ENCODE results near the gene CNTNAP2. TPM values are rescaled to one million over a fixed set of nuclear protein-coding genes. Genes with fewer than 3 reads are reported as not detected.

The CNTNAP2 gene
- total and polyA plus RNA-seq, 4 donors = 0.14 to 2.3 (median 1.1) TPM

DNA sequence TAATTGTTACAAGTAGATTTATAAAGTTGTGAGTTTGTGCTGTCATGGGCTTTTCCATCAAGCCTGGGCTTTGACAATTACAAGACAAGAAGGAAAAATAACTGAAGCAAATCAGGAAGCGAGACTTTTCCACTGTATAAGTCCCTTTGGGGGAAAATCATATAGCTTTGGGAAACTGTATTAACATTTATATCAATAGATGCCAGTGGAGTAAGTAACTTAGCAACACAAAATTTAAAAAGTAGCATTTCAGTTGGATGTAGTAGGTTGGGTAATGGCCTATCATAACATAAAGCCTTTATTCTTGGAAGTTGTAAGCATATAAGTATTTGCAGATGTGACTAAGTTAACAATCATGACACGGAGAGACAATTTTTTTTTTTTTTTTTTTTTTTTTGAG lies 931.1 kb downstream of the CNTNAP2 start:
- DNase-seq (ENCODE audit: low spot score) = no peak
- no peak overlapping the region for H3K27ac ChIP-seq (ENCODE audit: low read depth in 1 of 2, low read length in 2 of 2)
- no peaks in the 10 kb centered on the region for H3K9me3 ChIP-seq (ENCODE audit: control insufficient read depth in 4 of 4, low read length in 3 of 4)
- no peak overlapping the region for H3K4me3 ChIP-seq (ENCODE audit: low read depth in 1 of 3, low read length in 3 of 3)
- no peaks in the 10 kb centered on the region for H3K27me3 ChIP-seq (ENCODE audit: control insufficient read depth in 4 of 4, insufficient read depth in 4 of 4, low read length in 3 of 4)
- no peak overlapping the region for H3K9ac ChIP-seq (ENCODE audit: low read depth in 1 of 2, low read length in 2 of 2)
- WGBS = 66% methylated on average over 2 of the region's 2 CpGs
- H3K4me1 ChIP-seq (ENCODE audit: control insufficient read depth in 4 of 4, insufficient read depth in 4 of 4, low read length in 3 of 4) = no peaks in the 10 kb centered on the region
- TF ChIP-seq, protein P1, sequence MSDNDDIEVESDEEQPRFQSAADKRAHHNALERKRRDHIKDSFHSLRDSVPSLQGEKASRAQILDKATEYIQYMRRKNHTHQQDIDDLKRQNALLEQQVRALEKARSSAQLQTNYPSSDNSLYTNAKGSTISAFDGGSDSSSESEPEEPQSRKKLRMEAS (IDR thresholded peaks at IDR 0.05) = no peak
- TF ChIP-seq EGR1 (IDR thresholded peaks at IDR 0.05; ENCODE audit: low read depth in 2 of 2) = no peak
- no peak for TF ChIP-seq HNF4A (conservative IDR thresholded peaks at IDR 0.05)
- no peak for TF ChIP-seq SP1 (IDR thresholded peaks at IDR 0.05)
- TF ChIP-seq, protein P2, sequence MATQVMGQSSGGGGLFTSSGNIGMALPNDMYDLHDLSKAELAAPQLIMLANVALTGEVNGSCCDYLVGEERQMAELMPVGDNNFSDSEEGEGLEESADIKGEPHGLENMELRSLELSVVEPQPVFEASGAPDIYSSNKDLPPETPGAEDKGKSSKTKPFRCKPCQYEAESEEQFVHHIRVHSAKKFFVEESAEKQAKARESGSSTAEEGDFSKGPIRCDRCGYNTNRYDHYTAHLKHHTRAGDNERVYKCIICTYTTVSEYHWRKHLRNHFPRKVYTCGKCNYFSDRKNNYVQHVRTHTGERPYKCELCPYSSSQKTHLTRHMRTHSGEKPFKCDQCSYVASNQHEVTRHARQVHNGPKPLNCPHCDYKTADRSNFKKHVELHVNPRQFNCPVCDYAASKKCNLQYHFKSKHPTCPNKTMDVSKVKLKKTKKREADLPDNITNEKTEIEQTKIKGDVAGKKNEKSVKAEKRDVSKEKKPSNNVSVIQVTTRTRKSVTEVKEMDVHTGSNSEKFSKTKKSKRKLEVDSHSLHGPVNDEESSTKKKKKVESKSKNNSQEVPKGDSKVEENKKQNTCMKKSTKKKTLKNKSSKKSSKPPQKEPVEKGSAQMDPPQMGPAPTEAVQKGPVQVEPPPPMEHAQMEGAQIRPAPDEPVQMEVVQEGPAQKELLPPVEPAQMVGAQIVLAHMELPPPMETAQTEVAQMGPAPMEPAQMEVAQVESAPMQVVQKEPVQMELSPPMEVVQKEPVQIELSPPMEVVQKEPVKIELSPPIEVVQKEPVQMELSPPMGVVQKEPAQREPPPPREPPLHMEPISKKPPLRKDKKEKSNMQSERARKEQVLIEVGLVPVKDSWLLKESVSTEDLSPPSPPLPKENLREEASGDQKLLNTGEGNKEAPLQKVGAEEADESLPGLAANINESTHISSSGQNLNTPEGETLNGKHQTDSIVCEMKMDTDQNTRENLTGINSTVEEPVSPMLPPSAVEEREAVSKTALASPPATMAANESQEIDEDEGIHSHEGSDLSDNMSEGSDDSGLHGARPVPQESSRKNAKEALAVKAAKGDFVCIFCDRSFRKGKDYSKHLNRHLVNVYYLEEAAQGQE (IDR thresholded peaks at IDR 0.05) = no peak
- no peaks in the 10 kb centered on the region for H3K36me3 ChIP-seq (ENCODE audit: control insufficient read depth in 4 of 4, insufficient read depth in 3 of 4, low read depth in 1 of 4, low read length in 3 of 4)

DNA sequence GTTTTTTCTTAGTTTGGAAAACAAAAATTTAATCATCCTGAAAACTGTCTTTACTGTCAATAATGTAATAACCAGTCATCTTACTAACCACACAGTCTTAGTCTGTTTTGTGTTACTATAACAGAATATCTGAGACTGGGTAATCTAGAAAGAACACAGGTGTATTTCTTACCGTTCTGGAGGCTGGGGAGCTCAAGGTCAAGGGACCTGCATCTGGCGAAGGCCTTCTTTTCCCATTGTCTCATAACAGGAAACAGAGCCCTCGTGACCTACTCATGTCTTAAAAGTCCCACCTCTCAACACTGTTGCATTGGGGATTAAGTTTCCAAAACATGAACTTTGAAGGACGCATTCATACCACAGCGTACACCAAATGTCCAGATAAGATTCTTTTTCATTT lies 932.3 kb downstream of the CNTNAP2 start:
- no peak for TF ChIP-seq FOXA2 (IDR thresholded peaks at IDR 0.05)
- TF ChIP-seq HNF4A (conservative IDR thresholded peaks at IDR 0.05) = no peak
- TF ChIP-seq GABPA (IDR thresholded peaks at IDR 0.05 in 1 of 2, conservative IDR thresholded peaks at IDR 0.05 in 1 of 2) = no peak
- no peak for TF ChIP-seq NR2F2 (IDR thresholded peaks at IDR 0.05)
- no peak for TF ChIP-seq RXRA (IDR thresholded peaks at IDR 0.05)
- TF ChIP-seq HNF4G (IDR thresholded peaks at IDR 0.05) = no peak
- no peak for TF ChIP-seq EGR1 (IDR thresholded peaks at IDR 0.05; ENCODE audit: low read depth in 2 of 2)
- no peak for TF ChIP-seq TAF1 (conservative IDR thresholded peaks at IDR 0.05)
- no peak for TF ChIP-seq YY1 (IDR thresholded peaks at IDR 0.05)
- no peak for TF ChIP-seq RAD21 (IDR thresholded peaks at IDR 0.05)
- TF ChIP-seq, protein P3, sequence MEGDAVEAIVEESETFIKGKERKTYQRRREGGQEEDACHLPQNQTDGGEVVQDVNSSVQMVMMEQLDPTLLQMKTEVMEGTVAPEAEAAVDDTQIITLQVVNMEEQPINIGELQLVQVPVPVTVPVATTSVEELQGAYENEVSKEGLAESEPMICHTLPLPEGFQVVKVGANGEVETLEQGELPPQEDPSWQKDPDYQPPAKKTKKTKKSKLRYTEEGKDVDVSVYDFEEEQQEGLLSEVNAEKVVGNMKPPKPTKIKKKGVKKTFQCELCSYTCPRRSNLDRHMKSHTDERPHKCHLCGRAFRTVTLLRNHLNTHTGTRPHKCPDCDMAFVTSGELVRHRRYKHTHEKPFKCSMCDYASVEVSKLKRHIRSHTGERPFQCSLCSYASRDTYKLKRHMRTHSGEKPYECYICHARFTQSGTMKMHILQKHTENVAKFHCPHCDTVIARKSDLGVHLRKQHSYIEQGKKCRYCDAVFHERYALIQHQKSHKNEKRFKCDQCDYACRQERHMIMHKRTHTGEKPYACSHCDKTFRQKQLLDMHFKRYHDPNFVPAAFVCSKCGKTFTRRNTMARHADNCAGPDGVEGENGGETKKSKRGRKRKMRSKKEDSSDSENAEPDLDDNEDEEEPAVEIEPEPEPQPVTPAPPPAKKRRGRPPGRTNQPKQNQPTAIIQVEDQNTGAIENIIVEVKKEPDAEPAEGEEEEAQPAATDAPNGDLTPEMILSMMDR (IDR thresholded peaks at IDR 0.05; ENCODE audit: low read depth, low read length, missing input control) = no peak
- TF ChIP-seq, protein P2 (IDR thresholded peaks at IDR 0.05) = no peak
- TF ChIP-seq JUND (IDR thresholded peaks at IDR 0.05) = no peak
- TF ChIP-seq, protein P1 (IDR thresholded peaks at IDR 0.05) = no peak
- TF ChIP-seq, protein P4, sequence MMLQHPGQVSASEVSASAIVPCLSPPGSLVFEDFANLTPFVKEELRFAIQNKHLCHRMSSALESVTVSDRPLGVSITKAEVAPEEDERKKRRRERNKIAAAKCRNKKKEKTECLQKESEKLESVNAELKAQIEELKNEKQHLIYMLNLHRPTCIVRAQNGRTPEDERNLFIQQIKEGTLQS (IDR thresholded peaks at IDR 0.05) = no peak
- 70% methylated on average over 5 of the region's 5 CpGs for whole genome bisulfite sequencing
- Histone ChIP-seq H3K27me3 (ENCODE audit: control insufficient read depth in 4 of 4, insufficient read depth in 4 of 4, low read length in 3 of 4) (no peaks in the 10 kb centered on the region), H3K4me1 (ENCODE audit: control insufficient read depth in 4 of 4, insufficient read depth in 4 of 4, low read length in 3 of 4) (no peaks in the 10 kb centered on the region), H3K27ac (ENCODE audit: low read depth in 1 of 2, low read length in 2 of 2) (no peak overlapping the region), H3K9ac (ENCODE audit: low read depth in 1 of 2, low read length in 2 of 2) (no peak overlapping the region), H3K36me3 (ENCODE audit: control insufficient read depth in 4 of 4, insufficient read depth in 3 of 4, low read depth in 1 of 4, low read length in 3 of 4) (no peaks in the 10 kb centered on the region), H3K9me3 (ENCODE audit: control insufficient read depth in 4 of 4, low read length in 3 of 4) (no peaks in the 10 kb centered on the region), H3K4me3 (ENCODE audit: low read depth in 1 of 3, low read length in 3 of 3) (no peak overlapping the region)
- DNase-seq (ENCODE audit: low spot score) = no peak
